Raji (cell line): ENCODE results near the gene PAGE4.

Source experiments
- POLR2A ChIP-seq: IDR thresholded peaks from 2 replicates; pipeline ENCODE4 v1.6.1; 2011; ENCODE audit warnings: low read depth, low read length, control low read depth; ENCODE audit not compliant: insufficient read depth

The PAGE4 gene

GRCh38 chrX:49829016-49829415 lies at the start of gene PAGE4:
PAGE4 (plus strand) TSS chrX:49829303; CDS start chrX:49830429, 1,126 bp downstream.
- no peak for TF ChIP-seq POLR2A

GRCh38 chrX:49784747-49785280 lies 44.3 kb upstream of the PAGE4 start:
- no peak for TF ChIP-seq POLR2A

GRCh38 chrX:49792376-49792775 lies 36.7 kb upstream of the PAGE4 start:
- TF ChIP-seq POLR2A, result no peak

- TF ChIP-seq POLR2A, result no peak
These were observed 35.4 kb upstream of the PAGE4 start for GRCh38 chrX:49793686-49794085.

GRCh38 chrX:49799828-49800227 lies 29.3 kb upstream of the PAGE4 start:
- TF ChIP-seq POLR2A, result no peak

- no peak for TF ChIP-seq POLR2A
These were observed 19.0 kb upstream of the PAGE4 start for GRCh38 chrX:49809891-49810632.

- no peak for TF ChIP-seq POLR2A
These were observed 16.9 kb upstream of the PAGE4 start for GRCh38 chrX:49812177-49812576.

- no peak for TF ChIP-seq POLR2A
These were observed 12.7 kb upstream of the PAGE4 start for GRCh38 chrX:49816435-49816834.

GRCh38 chrX:49838374-49838773 lies 9.3 kb downstream of the PAGE4 start:
- no peak for TF ChIP-seq POLR2A

GRCh38 chrX:49840679-49841078 lies 11.6 kb downstream of the PAGE4 start:
- TF ChIP-seq POLR2A, result no peak

GRCh38 chrX:49842621-49843020 lies 13.5 kb downstream of the PAGE4 start:
- TF ChIP-seq POLR2A, result no peak

- no peak for TF ChIP-seq POLR2A
These were observed 15.5 kb downstream of the PAGE4 start for GRCh38 chrX:49844611-49845010.

GRCh38 chrX:49845701-49846403 lies 16.7 kb downstream of the PAGE4 start:
- no peak for TF ChIP-seq POLR2A

- no peak for TF ChIP-seq POLR2A
These were observed 17.4 kb downstream of the PAGE4 start for GRCh38 chrX:49846522-49846921.

- TF ChIP-seq POLR2A, result no peak
These were observed 19.2 kb downstream of the PAGE4 start for GRCh38 chrX:49848275-49848674.

GRCh38 chrX:49850028-49850427 lies 20.9 kb downstream of the PAGE4 start:
- TF ChIP-seq POLR2A, result no peak

- no peak for TF ChIP-seq POLR2A
These were observed 24.6 kb downstream of the PAGE4 start for GRCh38 chrX:49853661-49854060.

GRCh38 chrX:49856819-49857218 lies 27.7 kb downstream of the PAGE4 start:
- TF ChIP-seq POLR2A, result no peak
